GM19035 (cell line): ENCODE results near the gene CAMSAP2.
A peak's percentile ranks its signal among the peaks of the same experiment; 100 is the strongest.

Source experiments
- ATAC-seq: cut with Tn5 transposase; IDR thresholded peaks from one replicate; pipeline ENCODE4 v1.9.1; 2021; ENCODE audit not compliant: unreplicated experiment

Gene CAMSAP2, protein sequence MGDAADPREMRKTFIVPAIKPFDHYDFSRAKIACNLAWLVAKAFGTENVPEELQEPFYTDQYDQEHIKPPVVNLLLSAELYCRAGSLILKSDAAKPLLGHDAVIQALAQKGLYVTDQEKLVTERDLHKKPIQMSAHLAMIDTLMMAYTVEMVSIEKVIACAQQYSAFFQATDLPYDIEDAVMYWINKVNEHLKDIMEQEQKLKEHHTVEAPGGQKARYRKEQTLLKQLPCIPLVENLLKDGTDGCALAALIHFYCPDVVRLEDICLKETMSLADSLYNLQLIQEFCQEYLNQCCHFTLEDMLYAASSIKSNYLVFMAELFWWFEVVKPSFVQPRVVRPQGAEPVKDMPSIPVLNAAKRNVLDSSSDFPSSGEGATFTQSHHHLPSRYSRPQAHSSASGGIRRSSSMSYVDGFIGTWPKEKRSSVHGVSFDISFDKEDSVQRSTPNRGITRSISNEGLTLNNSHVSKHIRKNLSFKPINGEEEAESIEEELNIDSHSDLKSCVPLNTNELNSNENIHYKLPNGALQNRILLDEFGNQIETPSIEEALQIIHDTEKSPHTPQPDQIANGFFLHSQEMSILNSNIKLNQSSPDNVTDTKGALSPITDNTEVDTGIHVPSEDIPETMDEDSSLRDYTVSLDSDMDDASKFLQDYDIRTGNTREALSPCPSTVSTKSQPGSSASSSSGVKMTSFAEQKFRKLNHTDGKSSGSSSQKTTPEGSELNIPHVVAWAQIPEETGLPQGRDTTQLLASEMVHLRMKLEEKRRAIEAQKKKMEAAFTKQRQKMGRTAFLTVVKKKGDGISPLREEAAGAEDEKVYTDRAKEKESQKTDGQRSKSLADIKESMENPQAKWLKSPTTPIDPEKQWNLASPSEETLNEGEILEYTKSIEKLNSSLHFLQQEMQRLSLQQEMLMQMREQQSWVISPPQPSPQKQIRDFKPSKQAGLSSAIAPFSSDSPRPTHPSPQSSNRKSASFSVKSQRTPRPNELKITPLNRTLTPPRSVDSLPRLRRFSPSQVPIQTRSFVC (N-terminal part only)

DNA sequence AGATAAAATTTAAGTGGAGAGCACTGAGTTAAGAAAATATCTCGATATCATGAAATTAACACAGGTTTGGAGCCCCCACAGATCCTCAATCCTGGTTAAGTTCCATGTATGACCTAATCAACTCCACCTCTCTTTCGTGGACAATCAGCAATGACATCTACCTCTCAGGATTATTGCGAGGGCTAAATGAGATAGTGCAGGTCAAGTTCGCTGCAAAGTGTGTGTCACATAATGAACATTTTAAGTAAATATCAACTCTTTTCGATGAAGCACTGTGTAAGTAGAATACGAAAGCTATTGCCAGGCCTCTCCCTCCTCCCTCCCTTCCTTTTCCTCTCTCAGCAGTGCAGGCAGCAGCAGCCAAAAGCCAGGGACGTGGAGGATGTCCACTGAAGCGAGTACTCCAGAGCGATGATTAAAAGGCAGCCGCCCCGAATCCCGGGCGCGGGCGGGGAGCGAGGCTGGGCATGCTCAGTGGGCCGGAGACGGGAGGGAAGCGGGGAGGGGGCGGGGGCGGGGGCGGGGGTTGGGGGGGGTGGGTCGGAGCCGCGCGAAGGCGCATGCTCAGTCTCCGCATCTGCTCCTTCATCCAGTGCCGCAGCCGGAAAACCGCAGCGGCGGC lies at the start of gene CAMSAP2:
Gene CAMSAP2, plus strand, starts transcription at position 567 of the 622 bp plus-strand sequence. CDS start 935 bp downstream, outside the sequence.
- peak; percentile 51 for ATAC-seq

DNA sequence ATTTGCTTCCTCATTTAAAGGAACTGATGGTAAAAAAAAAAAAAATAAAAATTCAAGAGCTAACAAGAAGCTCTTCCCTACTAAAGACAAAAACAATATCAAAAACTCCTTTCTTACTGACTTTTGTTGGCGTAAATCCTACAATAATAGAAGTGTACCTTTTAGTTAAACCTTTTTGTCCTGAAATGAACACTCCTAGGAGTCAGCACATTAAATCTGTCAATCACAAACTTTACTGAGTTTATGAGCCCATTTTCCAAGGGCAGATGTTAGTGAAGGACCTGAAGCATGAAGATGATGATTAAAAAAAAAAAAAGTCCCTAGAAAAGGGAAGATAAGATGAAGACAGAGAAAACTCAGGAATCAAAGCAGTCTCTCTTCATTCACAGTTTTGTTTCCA lies 46.4 kb upstream of the CAMSAP2 start:
- ATAC-seq = no peak

DNA sequence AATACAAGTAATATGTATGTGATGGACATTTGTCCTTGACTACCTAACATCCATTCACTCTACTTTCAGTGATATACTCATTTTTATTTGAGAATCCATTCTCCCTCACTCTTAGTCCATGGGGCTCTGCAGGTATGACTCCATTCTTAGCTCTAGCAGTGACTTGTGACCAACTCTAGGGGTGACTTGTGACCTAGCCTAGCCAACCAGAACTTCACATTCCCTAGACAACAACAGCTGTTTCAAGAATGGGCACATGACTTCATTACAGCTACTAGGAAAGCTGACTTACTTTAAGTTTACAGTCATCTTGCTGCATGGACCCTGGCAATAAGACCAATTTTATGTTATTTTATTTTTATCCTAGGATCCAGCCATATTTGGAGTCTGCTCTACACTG lies 45.4 kb upstream of the CAMSAP2 start:
- ATAC-seq = no peak

DNA sequence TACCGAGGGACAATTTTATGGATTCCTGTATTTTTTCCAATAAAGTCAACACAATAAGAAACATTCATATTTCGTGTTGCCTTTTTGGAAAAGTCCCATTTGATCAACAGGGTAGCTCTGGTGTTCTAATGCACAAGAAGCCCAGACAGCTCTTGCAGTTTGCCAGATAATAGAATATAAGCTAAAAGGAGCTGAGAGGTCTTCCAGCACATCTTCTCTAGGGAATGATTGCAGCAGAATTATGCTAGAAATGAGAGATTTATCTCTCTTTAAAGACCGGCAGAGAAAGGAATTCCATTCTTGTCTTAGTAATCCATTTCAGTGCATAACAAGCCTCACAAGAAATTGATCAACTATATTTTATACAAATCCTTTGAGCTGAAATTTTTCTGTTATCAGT lies 44.0 kb upstream of the CAMSAP2 start:
- no peak for ATAC-seq

DNA sequence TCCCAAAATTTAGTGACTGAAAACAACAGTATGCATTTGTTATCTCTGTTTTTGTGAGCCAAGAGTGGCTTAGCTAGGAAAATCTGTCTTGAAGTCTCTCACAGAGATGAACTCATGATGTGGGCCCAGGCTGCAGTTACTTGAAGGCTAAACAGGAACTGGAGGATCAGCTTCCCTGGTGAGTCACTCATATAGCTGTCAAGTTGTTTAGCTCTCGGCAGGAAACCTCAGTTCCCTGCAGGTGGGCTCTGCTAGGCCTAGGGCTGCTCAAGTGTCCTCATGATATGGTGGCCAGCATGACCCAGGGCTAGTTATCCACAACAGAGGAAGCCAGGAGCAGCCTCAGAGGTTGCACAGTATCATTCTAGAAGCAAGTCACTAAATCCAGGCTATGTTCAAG lies 38.8 kb upstream of the CAMSAP2 start:
- ATAC-seq = no peak

DNA sequence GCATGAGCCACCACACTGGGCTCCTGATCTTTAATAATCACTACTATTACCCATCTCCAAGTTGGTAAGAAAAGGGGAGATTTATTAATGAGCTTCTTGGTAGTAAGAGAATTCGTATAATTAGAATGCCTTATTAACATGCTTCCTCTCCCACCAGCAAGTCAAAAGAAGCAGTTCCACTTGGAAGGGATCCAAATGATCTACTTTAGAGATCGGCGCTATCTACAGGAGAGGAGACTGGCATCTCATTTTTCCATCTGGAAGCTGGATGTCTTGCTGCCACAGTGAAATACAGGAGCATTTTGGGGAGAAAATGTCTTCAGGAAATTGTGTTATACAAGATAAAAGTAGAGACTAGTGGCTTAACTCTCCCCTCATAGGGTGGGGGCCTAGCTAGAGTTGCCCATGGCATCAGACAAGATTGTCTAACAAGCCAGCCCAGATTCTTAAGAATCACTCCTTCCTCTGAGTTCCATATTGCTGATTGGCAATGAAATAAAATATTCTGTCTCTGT lies 33.6 kb upstream of the CAMSAP2 start:
- no peak for ATAC-seq

DNA sequence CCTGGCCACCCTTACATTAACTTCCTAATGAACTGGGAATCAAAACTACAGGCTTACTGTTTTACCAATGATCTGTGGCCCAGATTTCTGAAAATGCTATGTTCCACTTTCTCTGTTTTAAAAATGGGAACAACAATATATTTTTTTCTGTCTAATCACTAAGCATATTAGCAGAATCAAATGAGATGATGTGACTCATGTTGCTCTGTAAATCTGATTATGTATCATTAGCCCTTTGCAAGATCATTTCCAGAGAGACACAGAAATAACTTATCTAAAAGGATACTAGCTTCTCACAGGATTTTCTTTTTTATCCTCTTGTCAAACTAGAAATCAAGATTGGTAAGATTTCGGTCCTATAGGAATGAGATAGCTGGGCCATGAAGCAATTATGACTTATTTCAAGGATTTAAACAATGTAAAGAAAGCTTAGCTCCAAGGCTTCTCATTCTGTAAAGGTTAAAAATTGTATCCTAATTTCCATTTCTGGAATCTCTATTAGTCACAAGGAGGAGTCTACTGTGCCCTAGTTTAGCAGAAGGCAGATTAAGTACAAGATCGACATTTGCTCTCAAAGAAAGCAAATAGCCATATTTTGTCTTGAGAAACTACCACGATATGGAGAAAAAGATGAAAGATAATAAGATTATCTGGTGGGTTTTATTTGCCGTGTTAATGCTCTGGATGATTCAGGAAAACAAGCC lies 32.4 kb upstream of the CAMSAP2 start:
- no peak for ATAC-seq

DNA sequence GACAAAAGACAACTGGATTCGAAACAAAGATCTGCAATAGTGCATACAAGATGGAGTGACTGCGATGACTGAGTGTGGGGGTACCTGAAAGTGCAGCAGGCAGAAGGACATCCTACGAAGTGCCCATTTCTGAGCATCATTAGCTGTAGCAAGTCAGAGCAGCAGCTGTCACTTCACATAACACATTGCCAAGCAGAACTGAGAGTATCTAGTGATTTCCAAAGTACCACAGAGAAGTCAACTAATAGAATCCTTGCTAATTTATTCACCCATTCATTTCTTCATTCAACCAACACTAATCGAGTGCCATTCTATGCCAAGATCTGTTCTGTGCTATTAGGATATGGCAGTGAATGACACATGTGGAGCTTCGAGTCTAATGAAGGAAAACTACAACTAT lies 31.6 kb upstream of the CAMSAP2 start:
- no peak for ATAC-seq

DNA sequence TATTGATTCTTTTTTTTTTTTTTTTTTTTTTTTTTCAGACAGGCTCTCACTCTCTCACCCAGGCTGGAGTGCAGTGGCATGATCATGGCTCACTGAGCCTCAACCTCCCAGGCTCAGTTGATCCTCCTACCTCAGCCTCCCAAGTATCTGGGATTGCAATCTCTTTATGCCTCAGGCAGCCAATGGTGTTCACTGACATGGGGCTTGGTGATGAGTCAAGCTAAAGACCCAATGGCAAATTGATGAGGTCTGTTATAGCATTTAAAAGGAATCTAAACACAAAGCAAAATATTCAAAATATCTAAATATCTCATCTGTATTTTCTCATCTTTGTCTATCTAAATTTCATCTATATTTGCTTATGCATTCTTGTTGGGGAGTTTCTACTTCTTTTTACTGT lies 30.5 kb upstream of the CAMSAP2 start:
- no peak for ATAC-seq

DNA sequence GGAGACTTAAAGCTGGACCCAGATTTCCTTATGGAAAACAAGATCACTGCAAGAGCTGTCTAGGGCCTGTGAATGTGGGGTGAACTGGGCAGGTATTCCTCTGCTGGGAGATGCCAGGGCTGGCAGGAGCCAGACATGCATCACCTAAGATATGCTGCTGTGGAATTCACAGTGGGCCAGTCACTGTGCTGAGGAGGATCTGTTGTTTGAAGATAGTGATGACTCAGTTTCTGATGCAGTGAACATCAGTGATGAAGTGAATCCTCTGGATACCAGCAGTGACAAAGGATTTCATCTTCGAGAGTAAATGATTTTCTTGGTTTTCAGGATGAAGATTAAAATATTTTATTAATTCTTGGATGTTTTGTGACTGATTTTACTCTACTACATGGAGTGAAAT lies 29.9 kb upstream of the CAMSAP2 start:
- ATAC-seq = no peak

DNA sequence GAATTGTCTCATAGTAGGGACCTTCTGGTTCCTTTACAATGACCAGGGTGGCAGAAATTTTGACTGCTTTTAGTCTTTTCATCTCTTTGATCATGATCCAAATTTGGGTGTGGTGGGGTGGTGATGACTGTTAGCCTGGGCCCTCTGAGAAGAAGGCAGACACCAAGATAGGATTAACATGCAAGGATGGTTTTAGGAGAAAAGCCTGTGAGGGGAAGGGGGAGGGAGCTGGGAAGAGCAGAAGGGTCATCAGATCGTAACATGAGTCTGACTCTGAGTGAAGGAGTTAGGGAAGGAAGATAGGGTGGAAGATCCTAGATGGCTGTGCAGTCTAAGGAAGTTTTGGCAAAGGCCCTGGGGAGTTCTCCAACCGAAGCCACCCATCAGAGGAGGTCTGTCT lies 28.5 kb upstream of the CAMSAP2 start:
- no peak for ATAC-seq

DNA sequence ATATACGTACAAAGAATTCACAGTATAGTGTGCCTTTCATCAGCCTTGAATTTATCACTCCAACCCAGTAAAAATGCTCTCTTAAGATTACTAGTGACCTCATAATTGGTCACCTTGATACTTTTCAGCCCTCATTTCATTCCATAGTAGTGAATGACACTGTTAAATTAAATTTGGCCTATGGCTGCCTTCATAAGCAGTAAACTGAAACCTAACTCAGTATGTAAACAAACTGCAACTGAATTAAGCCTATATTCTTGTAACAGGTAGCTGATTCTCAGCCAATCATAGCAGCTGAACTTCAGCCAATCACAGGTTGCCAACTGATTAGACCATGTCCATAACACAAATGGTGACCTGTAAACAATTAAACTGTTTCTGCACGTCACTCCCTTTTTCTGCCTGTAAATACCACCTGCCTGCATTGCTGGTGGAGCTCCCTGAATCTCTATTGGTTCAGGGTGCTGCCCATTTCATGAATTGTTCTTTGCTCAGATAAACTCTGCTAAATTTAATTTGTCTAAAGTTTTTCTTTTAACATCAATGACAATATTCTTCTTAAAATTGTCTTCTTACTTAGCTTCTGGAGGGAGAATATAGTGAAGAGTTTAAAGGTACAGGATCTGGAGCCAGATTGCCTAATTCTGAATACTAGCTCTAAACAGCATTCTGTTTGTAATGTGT lies 24.0 kb upstream of the CAMSAP2 start:
- ATAC-seq = no peak

DNA sequence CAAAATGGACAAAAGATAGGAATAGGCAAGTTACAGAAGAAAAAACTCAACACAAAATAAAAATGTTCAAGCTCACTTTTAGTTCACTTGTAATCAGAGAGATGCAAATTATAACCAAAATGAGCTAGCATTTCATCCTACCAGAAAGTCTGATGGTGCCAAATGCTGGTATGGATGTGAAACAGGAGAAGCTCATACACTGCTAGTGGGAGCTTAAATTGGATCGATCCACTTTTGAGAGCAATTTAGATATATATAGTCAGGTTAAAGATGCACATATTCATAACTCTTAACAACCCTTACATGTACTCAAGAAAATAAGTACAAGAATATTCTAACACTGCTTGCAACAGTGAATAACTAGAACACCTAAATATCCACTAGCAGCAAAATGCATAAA lies 18.5 kb upstream of the CAMSAP2 start:
- no peak for ATAC-seq

DNA sequence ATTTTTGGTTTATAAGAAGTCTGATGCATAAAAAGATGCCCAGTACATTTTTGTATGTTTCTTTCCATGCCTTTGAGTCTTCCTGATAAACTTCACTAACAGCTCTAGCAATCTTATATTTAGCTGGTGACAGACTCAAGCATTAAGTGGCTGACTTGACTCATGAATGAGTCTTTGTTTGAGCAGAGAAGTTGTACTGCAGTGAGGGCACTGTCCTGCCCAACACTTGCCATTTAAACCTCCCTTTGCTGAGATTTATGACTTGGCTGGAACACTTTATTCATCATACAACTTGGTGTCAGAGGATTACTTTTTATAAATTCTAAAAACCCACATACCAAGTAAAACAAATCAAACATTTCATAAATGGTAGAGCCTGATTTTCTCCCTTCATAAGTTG lies 14.6 kb upstream of the CAMSAP2 start:
- ATAC-seq = no peak

DNA sequence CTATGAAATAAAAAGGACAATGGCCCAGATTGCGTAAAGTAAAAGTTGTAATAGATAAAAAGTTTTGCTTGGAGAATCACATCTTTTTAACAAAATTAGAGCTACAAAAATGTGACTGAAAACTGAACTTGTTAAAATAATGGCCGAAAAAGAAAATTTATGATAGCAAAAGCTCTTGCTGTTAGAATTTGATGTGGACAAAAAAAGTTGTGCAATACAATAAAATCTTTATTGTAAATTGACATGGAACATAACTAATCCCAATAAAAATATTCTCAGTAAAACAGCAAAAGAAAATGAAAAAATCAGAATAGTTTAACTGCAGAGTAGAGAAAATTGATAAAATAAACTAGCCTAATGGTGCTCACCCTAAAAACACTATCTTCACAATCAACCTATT lies 11.4 kb upstream of the CAMSAP2 start:
- ATAC-seq = no peak

DNA sequence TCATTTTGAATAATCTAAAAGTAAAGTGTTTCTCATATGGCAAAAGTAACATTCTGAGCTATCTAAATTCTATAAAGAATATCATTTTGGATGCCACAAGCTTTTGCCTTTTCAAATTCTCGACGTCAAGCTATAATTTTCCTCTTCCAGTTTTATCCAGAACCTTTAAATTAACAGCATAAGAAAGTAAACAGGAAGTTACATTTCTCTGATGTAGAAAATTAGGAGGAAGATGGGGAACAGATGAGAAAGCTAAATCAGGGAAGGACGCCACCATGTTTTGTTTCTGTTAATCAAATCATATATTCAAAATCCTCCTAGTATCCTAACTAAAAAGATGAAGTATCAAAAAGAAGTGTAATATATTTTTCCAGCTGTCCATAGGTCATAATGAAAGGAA lies 8.8 kb upstream of the CAMSAP2 start:
- no peak for ATAC-seq

DNA sequence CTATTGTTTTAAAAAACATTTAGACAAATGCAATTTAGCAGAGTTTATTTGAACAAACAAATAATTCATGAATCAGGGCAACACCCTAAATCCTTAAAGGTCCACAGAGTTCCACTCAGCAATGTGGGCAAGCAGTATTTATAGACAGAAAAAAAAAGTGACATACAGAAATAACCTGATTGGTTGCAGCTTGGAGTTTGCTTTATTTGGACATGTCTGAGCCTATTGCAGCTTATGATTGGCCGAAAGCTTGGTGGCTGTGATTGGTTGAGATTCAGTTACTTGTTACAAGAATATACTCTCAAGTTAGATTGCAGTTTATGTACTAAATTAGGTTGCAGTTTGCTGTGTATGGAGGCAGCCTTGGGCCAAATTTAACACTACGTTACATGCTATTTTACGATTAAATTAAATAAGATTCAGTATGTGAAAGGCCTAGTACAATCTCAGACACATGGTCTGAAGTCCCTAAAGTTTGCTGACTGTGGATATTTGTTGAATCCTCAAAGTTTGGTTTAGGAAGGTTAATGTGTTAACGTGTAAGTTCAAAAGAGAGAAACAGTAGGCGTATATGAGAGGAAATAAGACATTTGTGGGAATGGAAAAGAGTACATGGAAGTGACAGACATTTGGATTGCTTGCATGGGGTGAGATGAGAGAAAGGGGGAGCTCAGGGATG lies 6.9 kb upstream of the CAMSAP2 start:
- ATAC-seq = no peak

DNA sequence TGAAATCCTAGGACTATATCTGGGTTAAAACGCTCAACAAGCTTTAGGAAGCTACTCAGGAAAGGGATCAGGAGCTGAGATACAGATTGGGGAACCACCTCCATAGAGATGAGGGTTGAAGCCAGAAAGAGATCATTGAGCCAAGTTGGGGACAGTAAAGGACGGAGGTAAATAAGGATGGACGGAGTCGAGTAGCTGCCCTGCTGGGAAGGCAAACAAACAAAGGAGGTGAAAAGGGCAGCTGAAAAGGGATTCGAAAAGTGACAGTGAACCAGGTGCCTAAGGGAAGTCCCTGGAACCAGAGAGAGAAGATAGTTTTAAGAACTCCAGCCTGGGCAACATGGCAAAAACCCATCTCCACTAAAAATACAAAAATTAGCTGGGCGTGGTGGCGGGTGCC lies 6.3 kb upstream of the CAMSAP2 start:
- no peak for ATAC-seq

DNA sequence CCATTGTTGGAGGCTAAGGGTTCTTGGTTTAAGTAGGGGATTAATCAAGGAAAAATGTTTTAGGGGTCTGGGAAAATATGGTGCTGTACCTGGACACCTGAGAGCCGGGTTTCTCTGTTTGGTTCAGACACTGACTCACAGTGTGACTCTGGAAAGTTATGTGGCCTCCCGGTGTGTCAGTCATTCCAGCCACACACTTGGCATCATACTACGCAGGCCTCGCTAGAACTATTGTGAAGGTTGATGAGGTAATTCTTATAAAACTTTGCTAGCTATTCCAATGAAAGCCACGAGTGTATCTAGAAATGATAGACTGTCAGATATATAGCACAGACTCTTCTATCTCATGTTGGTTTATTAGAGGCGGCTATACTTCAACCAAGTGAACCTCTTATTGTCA lies 4.8 kb upstream of the CAMSAP2 start:
- ATAC-seq = no peak
